A549 (cell line): ENCODE data around the gene CSRNP2. TPM values are rescaled to one million over a fixed set of nuclear protein-coding genes. Genes with fewer than 3 reads are reported as not detected.

ENCODE experiments used
- ATAC-seq, 2 experiments: fragments of 200-7000 bp in 1 of 2; fragments of >200 bp in 1 of 2; cut with Nextera tagmentation in 1 of 2; cut with Tn5 transposase in 1 of 2; 3 replicates each; pipeline versions ENCODE4 v1.8.0 to v1.9.1; 2018 to 2020; ENCODE audit warnings: mild to moderate bottlenecking in 1 of 2, moderate library complexity in 1 of 2
- CTCF ChIA-PET: fragments of 300-600 bp; sonication (Branson Sonifier 250); formaldehyde crosslinking; extraction: SDS; loops from one replicate; lab custom pipeline; 2021; ENCODE audit warnings: antibody characterized with exemption, inconsistent platforms; lab: Yijun Ruan, JAX
- POLR2A ChIA-PET: fragments of 350-600 bp; formaldehyde crosslinking; extraction: SDS; loops from one replicate; lab custom pipeline; 2021; ENCODE audit warnings: antibody characterized with exemption, inconsistent platforms; lab: Yijun Ruan, JAX
- DNase-seq, 2 experiments: peaks; one replicate each; pipeline versions ENCODE4 v3.0.0 to v3.0.0-alpha.2; 2011 to 2016; ENCODE audit warnings: low read depth in 1 of 2, low spot score in 1 of 2
- FAIRE-seq: peaks from 2 replicates; lab custom pipeline; 2011; peaks lifted over from hg19 to GRCh38; lab: Jason Lieb, UNC
- H3K27ac ChIP-seq, 2 experiments: fragments of >200 bp; sonication (Bioruptor Twin); formaldehyde crosslinking; 3 replicates each; pipeline ENCODE4 v1.5.1; 2016 to 2017
- H3K4me1 ChIP-seq: fragments of >200 bp; sonication (Bioruptor Twin); formaldehyde crosslinking; 3 replicates; pipeline ENCODE4 v1.6.1; 2016
- H3K4me2 ChIP-seq: fragments of >200 bp; sonication (Bioruptor Twin); formaldehyde crosslinking; 3 replicates; pipeline ENCODE4 v1.6.1; 2016
- H3K4me3 ChIP-seq: fragments of >200 bp; sonication (Bioruptor Twin); formaldehyde crosslinking; 3 replicates; pipeline ENCODE4 v1.5.1; 2016
- H3K9me3 ChIP-seq: fragments of >200 bp; sonication (Bioruptor Twin); formaldehyde crosslinking; 3 replicates; pipeline ENCODE4 v1.6.1; 2016
- BHLHE40 ChIP-seq: IDR thresholded peaks from 2 replicates; pipeline ENCODE4 v1.6.1; 2012; ENCODE audit warnings: low read depth, low read length, inconsistent platforms
- CEBPB ChIP-seq, 2 experiments: fragments of >200 bp in 1 of 2; sonication (Bioruptor Twin) in 1 of 2; formaldehyde crosslinking in 1 of 2; IDR thresholded peaks; 2 replicates each; pipeline ENCODE4 v1.6.1; 2012 to 2016
- EHF ChIP-seq: fragments of 250-450 bp; sonication (Bioruptor Pico); IDR thresholded peaks from 2 replicates; pipeline ENCODE4 v1.5.0; 2020; ENCODE audit warnings: mild to moderate bottlenecking
- EP300 ChIP-seq, 2 experiments: fragments of >200 bp; sonication (Bioruptor Twin); formaldehyde crosslinking; IDR thresholded peaks; 2 replicates in 1 of 2; 3 replicates in 1 of 2; pipeline ENCODE4 v1.6.1; 2016 to 2017
- ESRRA ChIP-seq: fragments of 150-350 bp; IDR thresholded peaks from 2 replicates; pipeline ENCODE4 v1.6.1; 2014; ENCODE audit warnings: mild to moderate bottlenecking, low read length, borderline replicate concordance
- FOSB ChIP-seq: fragments of 250-450 bp; sonication (Bioruptor Pico); IDR thresholded peaks from 2 replicates; pipeline ENCODE4 v1.5.0; 2020; ENCODE audit warnings: mild to moderate bottlenecking, moderate library complexity
- FOXS1 ChIP-seq: fragments of 250-450 bp; sonication (Bioruptor Pico); IDR thresholded peaks from 2 replicates; pipeline ENCODE4 v1.5.0; 2020; ENCODE audit warnings: mild to moderate bottlenecking, moderate library complexity
- HOXB5 ChIP-seq: fragments of 250-450 bp; sonication (Bioruptor Pico); IDR thresholded peaks from 2 replicates; pipeline ENCODE4 v1.5.0; 2020; ENCODE audit warnings: mild to moderate bottlenecking, moderate library complexity
- JUN ChIP-seq, 2 experiments: fragments of >200 bp; sonication (Bioruptor Twin); formaldehyde crosslinking; IDR thresholded peaks; 2 replicates in 1 of 2; 3 replicates in 1 of 2; pipeline ENCODE4 v1.6.1; 2016 to 2017
- KDM1A ChIP-seq: fragments of 200-600 bp; sonication (generic); IDR thresholded peaks from 2 replicates; pipeline ENCODE4 v1.6.1; 2016; ENCODE audit warnings: low read depth, mild to moderate bottlenecking
- MAFK ChIP-seq: fragments of 450-650 bp; IDR thresholded peaks from 2 replicates; pipeline ENCODE4 v1.6.1; 2014; ENCODE audit not compliant: partially characterized antibody
- MAZ ChIP-seq: fragments of 150-350 bp; IDR thresholded peaks from 2 replicates; pipeline ENCODE4 v1.6.1; 2014; ENCODE audit warnings: antibody characterized with exemption, low read depth, low read length, borderline replicate concordance
- MYC ChIP-seq: IDR thresholded peaks from 2 replicates; pipeline ENCODE4 v1.6.1; 2012; ENCODE audit warnings: mild to moderate bottlenecking, inconsistent platforms, low read length, improper control_type of control experiment, borderline replicate concordance
- NR3C1 ChIP-seq: fragments of >200 bp; sonication (Bioruptor Twin); formaldehyde crosslinking; IDR thresholded peaks from 3 replicates; pipeline ENCODE4 v1.6.1; 2017
- PHF8 ChIP-seq: fragments of 200-600 bp; sonication (generic); IDR thresholded peaks from 2 replicates; pipeline ENCODE4 v1.6.1; 2016; ENCODE audit warnings: low read depth, mild to moderate bottlenecking, antibody characterized with exemption, moderate library complexity, borderline replicate concordance
- POLR2A ChIP-seq: IDR thresholded peaks from 2 replicates; pipeline ENCODE4 v1.6.1; 2012; ENCODE audit warnings: mild to moderate bottlenecking, low read length
- POLR2AphosphoS2 ChIP-seq: conservative IDR thresholded peaks from 2 replicates; pipeline ENCODE4 v1.6.1; 2012; ENCODE audit warnings: low read length, improper control_type of control experiment, inconsistent platforms
- SREBF2 ChIP-seq: fragments of 450-650 bp; IDR thresholded peaks from 2 replicates; pipeline ENCODE4 v1.6.1; 2014; ENCODE audit warnings: mild to moderate bottlenecking, moderate library complexity
- ZC3H11A ChIP-seq: fragments of 450-650 bp; IDR thresholded peaks from 2 replicates; pipeline ENCODE4 v1.6.1; 2014; ENCODE audit warnings: antibody characterized with exemption, mild to moderate bottlenecking
- ZFP36 ChIP-seq: fragments of 450-650 bp; IDR thresholded peaks from 2 replicates; pipeline ENCODE4 v1.6.1; 2014; ENCODE audit warnings: borderline replicate concordance; ENCODE audit not compliant: partially characterized antibody
- ZNF302 ChIP-seq: fragments of 250-450 bp; sonication (Bioruptor Pico); IDR thresholded peaks from 2 replicates; pipeline ENCODE4 v1.9.0; 2021; ENCODE audit warnings: inconsistent platforms, mild to moderate bottlenecking, moderate library complexity
- ZSCAN20 ChIP-seq: fragments of 250-450 bp; sonication (Bioruptor Pico); IDR thresholded peaks from 2 replicates; pipeline ENCODE4 v1.8.0; 2022; ENCODE audit warnings: mild to moderate bottlenecking, moderate library complexity
- WGBS: methylation state at CpG from one replicate; pipeline ENCODE4 v1.1.6; 2017; ENCODE audit errors: missing lambda C conversion rate; 5-methylcytosine and 5-hydroxymethylcytosine counted together
- polyA plus RNA-seq, 4 experiments: library from polyadenylated mRNA; depleted of rRNA in 3 of 4; stranded (reverse); fragments of >200 nt; fragmentation: RNase III in 1 of 4; extraction: RNeasy Plus Mini Kit Qiagen cat#74134 plus additional on column Dnase treatment in 1 of 4; gene quantifications; 2 replicates in 3 of 4; 3 replicates in 1 of 4; pipeline ENCODE4 v1.2.3, GENCODE V29; 2011 to 2017
- TF ChIP-seq, protein P1 (sequence below): fragments of 450-650 bp; IDR thresholded peaks from 2 replicates; pipeline ENCODE4 v1.6.1; 2014; ENCODE audit warnings: antibody characterized with exemption
- TF ChIP-seq, protein P2 (sequence below): fragments of 150-350 bp; IDR thresholded peaks from 2 replicates; pipeline ENCODE4 v1.6.1; 2014; ENCODE audit warnings: low read depth, mild to moderate bottlenecking, low read length
- TF ChIP-seq, protein P3 (sequence below): fragments of >200 bp; sonication (Bioruptor Twin); formaldehyde crosslinking; IDR thresholded peaks from 3 replicates; pipeline ENCODE4 v1.6.1; 2016

Gene CSRNP2
- polyA plus RNA-seq, 2 of the 4 experiments (the other 2 are of a cell fraction), result 11.1 to 20.3 TPM

DNA sequence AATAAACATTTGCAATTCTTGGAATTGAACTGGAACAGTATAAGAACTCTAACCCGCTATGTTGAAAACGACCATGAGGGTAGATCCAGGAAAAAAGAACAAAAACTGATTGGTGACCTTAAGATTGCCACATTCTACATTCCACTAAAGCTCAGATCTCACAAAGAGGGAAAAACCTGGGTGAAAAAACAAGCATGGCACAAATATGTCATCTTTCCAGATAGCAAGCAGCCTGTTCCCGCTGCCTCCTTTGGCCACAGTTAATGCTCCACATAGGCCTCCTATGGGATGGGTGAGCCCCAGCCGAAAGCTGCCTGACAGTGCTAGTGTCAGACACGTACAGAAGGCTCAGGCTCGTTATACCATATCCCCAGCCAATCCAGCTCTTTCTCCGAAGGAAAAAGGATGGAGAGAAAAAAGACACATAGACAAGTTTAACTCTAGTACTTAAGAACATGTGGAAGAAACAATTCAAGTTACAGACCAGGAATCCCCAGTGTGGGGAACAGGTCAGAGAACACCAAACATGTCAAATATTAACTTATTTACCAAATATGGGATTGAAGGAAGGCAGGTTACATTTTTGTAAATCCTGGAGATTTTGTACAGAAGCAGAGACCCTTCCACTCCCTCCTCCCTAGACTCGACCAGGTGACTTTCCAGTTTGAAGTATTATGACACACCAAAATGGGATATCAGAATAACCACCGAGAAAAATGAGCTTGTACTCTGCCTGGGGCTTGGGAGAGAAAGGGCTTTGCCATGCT lies 20.6 kb downstream of the CSRNP2 start:
- TF ChIP-seq EHF (CRISPR knock-in tag) (no peak), JUN (IDR thresholded peaks at IDR 0.05) (0 out of 5 replicates have a peak, but pooled peaks have one; percentile 19 to 20), ZFP36 (no peak)
- ChIA-PET POLR2A (interaction anchor here (0.9 to 1.5 kb wide), 2 partner anchors 14 to 176 kb away, joined by 3 read pairs; partner anchors contain the start of genes DAZAP2 and LETMD1), CTCF (interaction anchor here (0.6 to 1.9 kb wide), 4 partner anchors 15 to 289 kb away, joined by 3 to 6 read pairs (median 4); no protein-coding TSS in a partner anchor)
- Histone ChIP-seq H3K4me3 (no peak overlapping the region), H3K9me3 (no peaks in the 10 kb centered on the region), H3K27ac (no peak overlapping the region), H3K4me1 (peaks cover 3% of the 10 kb centered on the region; the same call in 1 of the 3 replicates), H3K4me2 (no peak overlapping the region)
- DNase-seq (no peak), FAIRE-seq (no peak), ATAC-seq (no peak; a peak in 1 of 6 replicates)
- 76% methylated on average over 9 of the region's 9 CpGs for WGBS

DNA sequence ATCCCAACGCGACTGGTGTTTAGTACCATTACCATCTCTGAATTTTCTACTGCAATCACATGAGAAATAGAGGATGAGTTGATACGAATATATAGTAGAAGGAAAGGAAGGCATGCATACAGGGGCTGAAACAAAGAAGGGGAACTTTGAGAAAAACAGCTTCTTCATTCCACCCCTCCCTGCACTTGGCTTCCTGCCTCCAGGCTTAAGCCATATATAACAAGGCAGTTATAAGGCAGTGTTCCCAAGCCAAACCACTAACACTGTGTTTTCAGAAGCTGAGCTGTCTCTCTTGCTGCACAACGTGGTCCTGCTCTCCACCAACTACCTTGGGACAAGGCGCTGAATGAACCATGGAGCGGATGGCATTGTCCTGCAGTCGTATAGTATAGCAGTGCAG lies 24.3 kb downstream of the CSRNP2 start:
- Histone ChIP-seq H3K4me2 (no peak overlapping the region), H3K4me1 (peaks cover 3% of the 10 kb centered on the region; the same call in 1 of the 3 replicates), H3K9me3 (no peaks in the 10 kb centered on the region), H3K27ac (no peak overlapping the region), H3K4me3 (no peak overlapping the region)
- ChIA-PET POLR2A (no interaction called here), CTCF (interaction anchor here (0.8 to 0.9 kb wide), 2 partner anchors 12 to 282 kb away, joined by 3 read pairs; no protein-coding TSS in a partner anchor)
- FAIRE-seq (no peak), DNase-seq (no peak), ATAC-seq (no peak)
- WGBS, result 94% methylated on average over 7 of the region's 7 CpGs
- TF ChIP-seq POLR2A (no peak), POLR2AphosphoS2 (no peak), MYC (no peak), FOSB (CRISPR knock-in tag) (no peak), NR3C1 (no peak)
- TF ChIP-seq, protein P1, sequence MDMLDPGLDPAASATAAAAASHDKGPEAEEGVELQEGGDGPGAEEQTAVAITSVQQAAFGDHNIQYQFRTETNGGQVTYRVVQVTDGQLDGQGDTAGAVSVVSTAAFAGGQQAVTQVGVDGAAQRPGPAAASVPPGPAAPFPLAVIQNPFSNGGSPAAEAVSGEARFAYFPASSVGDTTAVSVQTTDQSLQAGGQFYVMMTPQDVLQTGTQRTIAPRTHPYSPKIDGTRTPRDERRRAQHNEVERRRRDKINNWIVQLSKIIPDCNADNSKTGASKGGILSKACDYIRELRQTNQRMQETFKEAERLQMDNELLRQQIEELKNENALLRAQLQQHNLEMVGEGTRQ, result no peak

DNA sequence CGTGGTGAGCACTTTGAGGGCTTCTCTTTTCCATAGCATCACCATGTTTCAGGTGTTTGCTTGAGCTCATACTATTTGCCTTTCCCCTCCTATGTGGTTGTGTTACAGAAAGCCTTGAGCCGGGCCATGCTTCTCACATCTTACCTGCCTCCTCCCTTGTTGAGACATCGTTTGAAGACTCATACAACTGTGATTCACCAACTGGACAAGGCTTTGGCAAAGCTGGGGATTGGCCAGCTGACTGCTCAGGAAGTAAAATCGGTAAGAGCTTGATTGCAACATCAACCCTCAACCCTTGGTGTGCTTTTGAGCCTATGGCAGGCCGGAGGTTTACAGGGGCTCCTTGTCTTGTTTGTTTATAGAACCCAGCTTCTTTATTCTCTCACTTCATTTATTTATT lies 27.2 kb downstream of the CSRNP2 start:
- H3K27ac ChIP-seq, result no peak overlapping the region
- H3K9me3 ChIP-seq, result no peaks in the 10 kb centered on the region
- H3K4me1 ChIP-seq, result no peaks in the 10 kb centered on the region
- DNase-seq (peak in 1 of 2 experiments; percentile 21), ATAC-seq (0 out of 6 replicates have a peak, but pooled peaks of 1 of the 2 experiments have one; percentile 39), FAIRE-seq (no peak)
- H3K4me3 ChIP-seq, result no peak overlapping the region
- 68% methylated on average over 5 of the region's 5 CpGs for WGBS
- H3K4me2 ChIP-seq, result no peak overlapping the region
- ChIA-PET POLR2A (interaction anchor here (2.0 kb wide), 1 partner anchor 27 kb away, joined by 9 read pairs; the partner anchor contains the start of gene CSRNP2), CTCF (interaction anchor here (0.9 kb wide), 1 partner anchor 294 kb away, joined by 4 read pairs; no protein-coding TSS in a partner anchor)
- TF ChIP-seq CEBPB (IDR thresholded peaks at IDR 0.05) (peak; percentile 37 to 40; a peak in 2 of 4 replicates), BHLHE40 (no peak), ESRRA (no peak)
- TF ChIP-seq, protein P2, sequence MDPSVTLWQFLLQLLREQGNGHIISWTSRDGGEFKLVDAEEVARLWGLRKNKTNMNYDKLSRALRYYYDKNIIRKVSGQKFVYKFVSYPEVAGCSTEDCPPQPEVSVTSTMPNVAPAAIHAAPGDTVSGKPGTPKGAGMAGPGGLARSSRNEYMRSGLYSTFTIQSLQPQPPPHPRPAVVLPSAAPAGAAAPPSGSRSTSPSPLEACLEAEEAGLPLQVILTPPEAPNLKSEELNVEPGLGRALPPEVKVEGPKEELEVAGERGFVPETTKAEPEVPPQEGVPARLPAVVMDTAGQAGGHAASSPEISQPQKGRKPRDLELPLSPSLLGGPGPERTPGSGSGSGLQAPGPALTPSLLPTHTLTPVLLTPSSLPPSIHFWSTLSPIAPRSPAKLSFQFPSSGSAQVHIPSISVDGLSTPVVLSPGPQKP, result no peak
- TF ChIP-seq, all 56 proteins: peak for 1

DNA sequence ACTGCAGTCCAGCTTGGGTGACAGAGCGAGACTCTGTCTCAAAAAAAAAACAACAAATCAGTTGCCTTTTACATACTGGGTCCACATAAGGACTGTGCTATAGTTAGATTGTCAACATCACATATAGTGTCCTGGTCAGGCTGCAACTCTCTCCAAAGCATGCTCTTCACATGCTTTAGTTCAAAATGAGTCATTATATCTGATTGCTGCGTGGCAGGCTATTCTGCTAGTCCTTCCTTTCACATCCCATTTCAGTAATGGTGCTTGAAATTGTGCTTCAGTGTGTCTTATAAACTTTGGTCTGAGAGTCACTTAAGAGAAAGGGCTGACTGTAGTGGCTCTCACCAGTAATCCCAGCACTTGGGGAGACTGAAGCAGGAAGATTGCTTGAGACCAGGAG lies 28.3 kb downstream of the CSRNP2 start:
- no peak for ATAC-seq
- no peak overlapping the region for H3K4me3 ChIP-seq
- no peaks in the 10 kb centered on the region; the same call in 2 of the 3 replicates for H3K4me1 ChIP-seq
- no peak overlapping the region for H3K27ac ChIP-seq
- ChIA-PET CTCF (no interaction called here), POLR2A (no interaction called here)
- FAIRE-seq, result no peak
- no peak for TF ChIP-seq ZFP36
- TF ChIP-seq FOXS1, result no peak
- TF ChIP-seq, protein P2, result no peak
- no peak for TF ChIP-seq ZC3H11A
- no peak for TF ChIP-seq KDM1A
- TF ChIP-seq EP300 (IDR thresholded peaks at IDR 0.05), result no peak
- no peak for TF ChIP-seq HOXB5 (CRISPR knock-in tag)
- no peak for TF ChIP-seq MAZ
- no peak for TF ChIP-seq POLR2AphosphoS2
- TF ChIP-seq ZSCAN20, result no peak
- TF ChIP-seq SREBF2, result no peak
- TF ChIP-seq ZNF302, result no peak
- TF ChIP-seq, protein P3, sequence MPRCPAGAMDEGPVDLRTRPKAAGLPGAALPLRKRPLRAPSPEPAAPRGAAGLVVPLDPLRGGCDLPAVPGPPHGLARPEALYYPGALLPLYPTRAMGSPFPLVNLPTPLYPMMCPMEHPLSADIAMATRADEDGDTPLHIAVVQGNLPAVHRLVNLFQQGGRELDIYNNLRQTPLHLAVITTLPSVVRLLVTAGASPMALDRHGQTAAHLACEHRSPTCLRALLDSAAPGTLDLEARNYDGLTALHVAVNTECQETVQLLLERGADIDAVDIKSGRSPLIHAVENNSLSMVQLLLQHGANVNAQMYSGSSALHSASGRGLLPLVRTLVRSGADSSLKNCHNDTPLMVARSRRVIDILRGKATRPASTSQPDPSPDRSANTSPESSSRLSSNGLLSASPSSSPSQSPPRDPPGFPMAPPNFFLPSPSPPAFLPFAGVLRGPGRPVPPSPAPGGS, result no peak
- no peak for TF ChIP-seq EHF (CRISPR knock-in tag)
- no peak for TF ChIP-seq PHF8
- no peak for TF ChIP-seq POLR2A
- TF ChIP-seq MAFK, result no peak
- no peak overlapping the region for H3K4me2 ChIP-seq
- DNase-seq, result no peak
- no peaks in the 10 kb centered on the region for H3K9me3 ChIP-seq
- WGBS, result 97% methylated on average over 2 of the region's 2 CpGs
